ENCODE data around the gene RAC3. TPM values are rescaled to one million over a fixed set of nuclear protein-coding genes. Genes with fewer than 3 reads are reported as not detected.

Gene RAC3
- total RNA-seq, 4 donors from 2014 or later, result 13.7 to 34.1 (median 14.8) TPM

- H3K4me1 ChIP-seq, result peaks cover 33% of the 10 kb centered on the region
- no peak overlapping the region for H3K4me3 ChIP-seq
- no peak overlapping the region for H3K27ac ChIP-seq
- H3K27me3 ChIP-seq, result no peaks in the 10 kb centered on the region
- TF ChIP-seq CTCF (IDR thresholded peaks at IDR 0.05) (no peak), EP300 (IDR thresholded peaks at IDR 0.05) (no peak), POLR2A (IDR thresholded peaks at IDR 0.05) (no peak), POLR2AphosphoS5 (IDR thresholded peaks at IDR 0.05) (no peak)
- DNase-seq (ENCODE audit: low spot score in 2 of 2), result no peak
- H3K36me3 ChIP-seq, result peaks cover 7% of the 10 kb centered on the region
- H3K9me3 ChIP-seq, result no peaks in the 10 kb centered on the region
- 61% methylated on average over 20 of the region's 30 CpGs for WGBS
Observed at GRCh38 chr17:82005701-82006348, 25.7 kb upstream of the RAC3 start.

GRCh38 chr17:82006468-82007227 lies 24.8 kb upstream of the RAC3 start:
- no peaks in the 10 kb centered on the region for H3K9me3 ChIP-seq
- whole genome bisulfite sequencing, result 54% methylated on average over 21 of the region's 24 CpGs
- DNase-seq (ENCODE audit: low spot score in 2 of 2), result no peak
- no peak overlapping the region for H3K4me3 ChIP-seq
- no peak overlapping the region for H3K27ac ChIP-seq
- H3K4me1 ChIP-seq, result peaks cover 33% of the 10 kb centered on the region
- no peak for TF ChIP-seq POLR2AphosphoS5 (IDR thresholded peaks at IDR 0.05)
- no peak for TF ChIP-seq POLR2A (IDR thresholded peaks at IDR 0.05)
- TF ChIP-seq CTCF (IDR thresholded peaks at IDR 0.05), result no peak
- no peak for TF ChIP-seq EP300 (IDR thresholded peaks at IDR 0.05)
- peaks cover 11% of the 10 kb centered on the region for H3K36me3 ChIP-seq
- no peaks in the 10 kb centered on the region for H3K27me3 ChIP-seq

- no CpG with 5 or more reads among the region's 6 CpGs for WGBS
Observed at GRCh38 chr17:82007228-82007494, 24.3 kb upstream of the RAC3 start.

GRCh38 chr17:82007495-82008257 lies 23.8 kb upstream of the RAC3 start:
- Histone ChIP-seq H3K4me1 (peaks cover 36% of the 10 kb centered on the region), H3K36me3 (peaks cover 19% of the 10 kb centered on the region)
- WGBS, result 100% methylated on average over 5 of the region's 30 CpGs

More at GRCh38 chr17:82007228-82007494, 24.3 kb upstream of the RAC3 start:
- Histone ChIP-seq H3K4me3 (no peak overlapping the region), H3K27me3 (no peaks in the 10 kb centered on the region), H3K36me3 (peaks cover 16% of the 10 kb centered on the region), H3K4me1 (peaks cover 33% of the 10 kb centered on the region), H3K27ac (no peak overlapping the region), H3K9me3 (no peaks in the 10 kb centered on the region)
- TF ChIP-seq POLR2A (IDR thresholded peaks at IDR 0.05), result no peak
- no peak for TF ChIP-seq CTCF (IDR thresholded peaks at IDR 0.05)
- no peak for TF ChIP-seq POLR2AphosphoS5 (IDR thresholded peaks at IDR 0.05)
- no peak for TF ChIP-seq EP300 (IDR thresholded peaks at IDR 0.05)
- no peak for DNase-seq (ENCODE audit: low spot score in 2 of 2)

More at GRCh38 chr17:82007495-82008257, 23.8 kb upstream of the RAC3 start:
- Histone ChIP-seq H3K4me3 (no peak overlapping the region), H3K27ac (no peak overlapping the region), H3K27me3 (no peaks in the 10 kb centered on the region), H3K9me3 (no peaks in the 10 kb centered on the region)
- no peak for DNase-seq (ENCODE audit: low spot score in 2 of 2)
- TF ChIP-seq EP300 (IDR thresholded peaks at IDR 0.05) (no peak), POLR2AphosphoS5 (IDR thresholded peaks at IDR 0.05) (no peak), CTCF (IDR thresholded peaks at IDR 0.05) (no peak), POLR2A (IDR thresholded peaks at IDR 0.05) (no peak)
